Measurements from ENCODE around the gene CYCS. TPM values are rescaled to one million over a fixed set of nuclear protein-coding genes. Genes with fewer than 3 reads are reported as not detected.

The CYCS gene
- total RNA-seq, result 107 TPM

DNA sequence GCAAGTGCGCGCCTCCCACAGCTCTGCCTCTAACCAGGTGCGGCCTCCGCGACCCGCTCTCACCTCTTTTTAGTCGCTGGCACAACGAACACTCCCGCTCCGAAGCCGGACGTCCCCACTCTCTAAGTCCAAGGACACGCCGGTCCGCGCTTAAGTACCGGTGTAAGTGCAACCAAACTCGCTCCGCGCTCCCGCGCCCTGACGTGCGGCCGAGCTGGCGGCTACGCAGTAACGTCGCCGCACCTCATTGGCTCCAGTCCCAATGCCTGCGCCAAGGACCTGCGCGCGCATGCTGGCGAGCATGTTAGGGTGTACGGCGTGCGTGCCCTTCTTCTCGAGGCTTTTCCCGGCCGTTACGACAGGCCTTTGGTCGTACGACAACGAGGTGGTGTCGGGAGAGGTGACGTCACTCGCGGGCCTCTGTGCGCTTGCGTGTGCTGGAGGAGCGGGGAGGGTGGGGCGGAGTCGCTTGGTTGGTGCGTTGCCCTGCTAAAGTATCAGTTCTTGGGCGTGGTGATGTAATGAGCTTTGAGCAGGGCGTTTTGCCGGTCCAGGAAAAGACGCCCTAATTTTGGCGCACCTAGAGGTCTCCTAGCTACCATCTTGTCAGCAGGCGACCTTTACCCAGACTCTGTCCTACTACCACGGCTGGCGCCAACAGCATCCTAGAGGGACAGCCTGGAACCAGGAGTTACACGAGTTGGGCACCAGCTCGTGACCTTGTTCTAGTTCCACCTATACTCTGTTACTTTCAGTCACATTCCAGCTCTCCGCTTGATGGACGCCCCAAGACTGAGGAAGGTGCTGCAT lies at the start of gene CYCS:
Gene CYCS (minus strand): TSS at position 124 of the 810 bp plus-strand sequence. CDS start 1,141 bp downstream, outside the sequence.
- peak; percentile 78 for FAIRE-seq

GRCh38 chr7:25173184-25173583 lies 48.1 kb upstream of the CYCS start:
- FAIRE-seq, result no peak
- no peak for DNase-seq (ENCODE audit: low spot score in 2 of 2)

More for the DNA sequence above, at the start of gene CYCS:
- DNase-seq (ENCODE audit: low spot score in 2 of 2), result peak; percentile 71 to 84

DNA sequence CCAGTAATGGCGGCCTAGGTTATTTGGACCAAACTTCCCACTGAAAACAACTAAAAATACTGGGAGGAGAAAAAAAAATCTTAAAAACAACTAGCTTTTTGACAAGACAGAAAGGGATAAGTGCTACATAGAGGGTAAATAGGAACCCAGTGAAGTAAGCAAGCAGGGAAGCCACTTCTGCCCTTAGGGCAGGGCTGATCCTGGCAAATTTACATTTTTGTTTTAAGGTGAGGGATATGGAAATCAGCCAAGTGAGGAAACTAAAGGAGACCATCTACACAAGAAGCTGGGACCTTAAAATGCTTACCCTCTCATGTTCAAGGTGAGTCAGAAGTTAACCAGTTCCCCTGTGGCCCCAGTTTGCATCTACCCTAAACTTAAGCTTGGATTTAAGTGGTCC lies 46.5 kb upstream of the CYCS start:
- DNase-seq (ENCODE audit: low spot score in 2 of 2) (no peak), FAIRE-seq (no peak)

DNA sequence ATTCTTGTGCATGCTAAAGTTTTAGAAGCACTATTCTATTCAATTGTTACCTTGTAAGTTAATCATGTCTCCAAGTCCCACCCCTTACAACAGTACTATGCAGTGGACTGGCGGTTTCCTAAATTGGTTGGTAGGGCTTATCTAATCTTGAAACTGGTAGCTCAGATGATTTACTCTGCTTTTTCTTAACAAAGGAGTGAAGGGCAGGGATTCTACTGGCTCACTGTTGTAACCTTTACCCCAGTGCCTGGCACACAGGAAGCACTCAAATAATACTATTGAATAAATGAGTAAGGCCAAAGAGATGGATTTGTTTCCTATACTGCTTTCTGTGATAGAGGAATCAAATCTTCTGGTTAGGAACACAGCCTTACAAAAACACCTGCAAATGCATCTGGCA lies 46.0 kb upstream of the CYCS start:
- FAIRE-seq, result no peak
- DNase-seq (ENCODE audit: low spot score in 2 of 2), result no peak

- DNase-seq (ENCODE audit: low spot score in 2 of 2), result no peak
- no peak for FAIRE-seq
Observed at GRCh38 chr7:25169683-25170082, 44.6 kb upstream of the CYCS start.

- FAIRE-seq, result no peak
- no peak for DNase-seq (ENCODE audit: low spot score in 2 of 2)
Observed at GRCh38 chr7:25168145-25168544, 43.1 kb upstream of the CYCS start.

DNA sequence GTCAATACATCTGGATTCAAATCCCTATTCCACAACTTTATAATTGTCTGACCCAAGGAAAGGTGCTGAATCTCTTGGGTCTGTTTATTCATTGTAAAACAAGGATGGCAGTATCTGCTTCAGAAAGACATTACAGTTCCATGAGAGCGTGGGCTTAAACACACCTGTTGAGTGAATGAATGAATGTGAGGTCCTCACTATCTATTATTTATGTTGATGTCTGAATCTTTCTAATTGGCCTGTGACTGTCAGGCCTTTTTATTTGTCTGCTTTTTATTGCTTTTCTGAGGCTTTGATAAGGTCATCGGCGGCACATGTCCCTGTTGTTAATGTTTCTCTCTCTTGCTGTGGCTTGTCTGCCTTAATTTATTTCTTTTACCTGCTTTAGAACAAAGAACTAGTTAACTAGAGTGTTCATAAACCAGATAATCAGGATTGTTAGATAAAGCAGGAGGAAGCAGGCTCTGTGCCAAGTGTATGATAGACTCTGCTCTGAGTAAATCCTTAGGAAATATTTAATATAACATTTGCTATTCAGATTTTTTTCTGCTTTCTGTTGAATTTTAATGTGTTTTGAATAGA lies 42.3 kb upstream of the CYCS start:
- FAIRE-seq (no peak), DNase-seq (ENCODE audit: low spot score in 2 of 2) (no peak)

DNA sequence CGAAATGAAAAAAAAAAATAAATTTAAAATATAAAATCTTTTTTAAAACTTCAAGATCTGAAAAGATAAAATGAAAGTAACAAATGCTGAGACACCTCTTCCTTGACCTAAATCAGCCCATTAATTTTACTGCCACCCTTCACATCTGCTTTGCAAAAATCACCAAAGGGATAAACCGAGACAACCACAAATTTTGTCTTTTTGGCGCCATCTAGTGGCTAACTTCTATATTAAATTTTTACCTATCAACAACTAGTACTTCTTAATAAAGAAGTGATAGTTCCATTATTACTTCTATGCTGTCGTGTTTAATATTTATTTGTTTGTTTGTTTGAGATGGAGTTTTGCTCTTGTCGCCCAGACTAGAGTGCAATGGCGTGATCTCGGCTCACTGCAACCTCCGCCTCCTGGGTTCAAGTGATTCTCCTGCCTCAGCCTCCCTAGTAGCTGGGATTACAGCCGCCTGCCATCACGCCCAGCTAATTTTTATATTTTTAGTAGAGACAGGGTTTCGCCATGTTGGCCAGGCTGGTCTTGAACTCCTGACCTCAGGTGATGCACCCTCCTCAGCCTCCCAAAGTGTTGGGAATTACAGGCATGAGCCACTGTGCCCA lies 35.0 kb upstream of the CYCS start:
- DNase-seq (ENCODE audit: low spot score in 2 of 2) (peak in 1 of 2 donors; percentile 34), FAIRE-seq (peak; percentile 90)

DNA sequence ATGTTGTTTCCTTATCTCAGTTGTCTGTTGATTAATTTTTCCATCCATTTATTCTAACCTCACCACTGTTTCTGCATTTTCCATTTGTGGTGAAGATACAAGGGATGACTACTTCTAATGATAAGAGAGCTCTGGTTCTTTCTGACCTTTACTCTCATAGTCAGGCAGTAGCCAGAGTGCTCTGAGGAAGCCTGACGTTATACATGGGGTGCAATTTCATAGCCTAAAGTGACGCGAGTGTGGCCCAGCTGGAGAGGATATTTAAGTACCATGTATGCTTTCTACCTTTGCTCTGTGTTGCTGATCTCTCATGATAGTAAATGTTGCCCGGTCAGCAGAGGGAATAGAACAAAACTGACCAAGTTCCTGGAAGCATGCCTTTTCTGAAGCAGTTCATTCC lies 33.9 kb upstream of the CYCS start:
- FAIRE-seq (no peak), DNase-seq (ENCODE audit: low spot score in 2 of 2) (no peak)

GRCh38 chr7:25151773-25152172 lies 26.7 kb upstream of the CYCS start:
- DNase-seq (ENCODE audit: low spot score in 2 of 2) (no peak), FAIRE-seq (no peak)

- DNase-seq (ENCODE audit: low spot score in 2 of 2) (no peak), FAIRE-seq (no peak)
Observed at GRCh38 chr7:25149836-25150235, 24.8 kb upstream of the CYCS start.

GRCh38 chr7:25148772-25149575 lies 23.9 kb upstream of the CYCS start:
- DNase-seq (ENCODE audit: low spot score in 2 of 2) (no peak), FAIRE-seq (no peak)

DNA sequence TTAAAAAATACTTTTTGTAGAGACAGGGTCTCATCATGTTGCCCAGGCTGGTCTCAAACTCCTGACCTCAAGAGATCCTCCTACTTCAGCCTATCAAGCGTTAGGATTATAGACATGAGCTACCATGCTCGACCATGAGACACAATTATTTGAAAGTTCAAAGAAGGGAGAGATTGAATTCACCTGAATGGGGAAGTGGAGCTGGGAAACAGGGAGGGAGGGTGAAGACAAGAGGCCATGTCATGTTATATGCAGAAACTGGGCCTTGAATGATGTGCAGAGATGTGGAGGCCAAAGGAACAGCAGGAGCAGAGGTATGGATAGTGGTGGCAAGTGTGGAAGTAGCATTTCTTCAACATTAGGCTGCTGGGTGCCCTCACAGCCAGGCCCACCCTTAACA lies 18.7 kb upstream of the CYCS start:
- DNase-seq (ENCODE audit: low spot score in 2 of 2) (no peak), FAIRE-seq (no peak)

- no peak for FAIRE-seq
Observed at GRCh38 chr7:25139536-25139935, 14.5 kb upstream of the CYCS start.

DNA sequence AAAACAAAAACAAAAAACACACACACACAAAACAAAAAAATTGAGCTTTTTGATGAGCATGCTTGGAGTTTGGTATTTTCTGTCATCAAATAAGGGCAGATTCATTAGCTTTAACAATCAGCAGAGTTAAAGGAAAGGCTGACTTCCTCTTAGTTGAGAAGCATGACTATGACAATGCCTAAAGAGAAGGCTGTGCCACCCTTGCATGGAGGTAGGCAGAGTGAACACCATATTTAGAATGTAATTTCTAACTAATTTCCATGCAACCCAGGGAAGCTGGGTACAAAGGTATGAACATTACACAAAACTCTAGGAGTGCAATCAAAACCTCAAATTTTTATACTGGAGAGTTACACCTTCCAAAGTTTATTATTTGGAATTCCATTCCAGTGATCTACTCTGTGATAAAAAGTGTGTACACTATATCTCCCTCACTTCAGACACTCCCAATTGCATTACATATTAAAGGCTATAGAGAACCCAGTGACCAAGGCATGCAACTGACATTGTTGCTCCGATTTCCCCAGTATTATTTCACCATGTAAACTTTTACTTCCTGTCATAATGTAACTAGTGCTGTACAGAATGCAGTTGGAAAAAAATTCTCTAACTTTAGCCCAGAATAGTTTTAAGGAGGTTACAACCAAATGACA lies 9.4 kb upstream of the CYCS start:
- FAIRE-seq (no peak), DNase-seq (ENCODE audit: low spot score in 2 of 2) (no peak)

More at GRCh38 chr7:25139536-25139935, 14.5 kb upstream of the CYCS start:
- DNase-seq (ENCODE audit: low spot score in 2 of 2), result no peak

DNA sequence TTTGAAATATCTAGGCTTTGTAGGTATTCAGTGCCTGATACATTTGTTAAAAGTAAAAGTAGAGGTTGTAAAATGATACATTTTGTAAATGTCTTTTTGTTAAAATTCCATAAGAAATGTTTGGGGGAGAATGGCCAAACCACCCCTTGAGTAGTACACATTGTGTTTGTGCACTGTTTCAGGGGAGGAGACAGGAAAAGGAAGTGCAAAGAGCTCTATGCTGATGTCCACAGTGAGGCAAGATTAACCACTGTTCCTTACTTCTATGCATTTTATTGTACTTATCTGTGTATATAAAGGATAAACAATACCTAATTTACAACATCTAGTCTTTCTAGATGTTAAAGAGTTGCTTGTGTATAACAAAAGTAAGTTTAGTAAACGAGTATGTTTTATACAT lies 7.4 kb upstream of the CYCS start:
- FAIRE-seq, result no peak
- DNase-seq (ENCODE audit: low spot score in 2 of 2), result no peak

DNA sequence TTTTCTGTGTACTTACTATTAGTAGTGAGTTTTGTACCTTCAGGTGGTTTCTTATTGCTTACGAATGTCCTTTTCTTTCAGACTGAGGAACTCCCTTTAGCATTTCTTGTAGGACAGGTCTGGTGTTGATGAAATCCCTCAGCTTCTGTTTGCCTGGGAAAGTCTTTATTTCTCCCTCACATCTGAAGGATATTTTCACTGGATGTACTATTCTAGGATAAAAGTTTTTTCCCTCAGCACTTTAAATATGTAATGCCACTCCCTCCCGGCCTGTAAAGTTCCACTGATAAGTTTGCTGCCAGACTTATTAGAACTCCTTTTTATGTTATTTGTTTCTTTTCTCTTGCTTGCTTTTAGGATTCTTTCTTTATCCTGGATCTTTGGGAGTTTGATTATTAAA lies 1.7 kb upstream of the CYCS start:
- FAIRE-seq, result no peak
- no peak for DNase-seq (ENCODE audit: low spot score in 2 of 2)

DNA sequence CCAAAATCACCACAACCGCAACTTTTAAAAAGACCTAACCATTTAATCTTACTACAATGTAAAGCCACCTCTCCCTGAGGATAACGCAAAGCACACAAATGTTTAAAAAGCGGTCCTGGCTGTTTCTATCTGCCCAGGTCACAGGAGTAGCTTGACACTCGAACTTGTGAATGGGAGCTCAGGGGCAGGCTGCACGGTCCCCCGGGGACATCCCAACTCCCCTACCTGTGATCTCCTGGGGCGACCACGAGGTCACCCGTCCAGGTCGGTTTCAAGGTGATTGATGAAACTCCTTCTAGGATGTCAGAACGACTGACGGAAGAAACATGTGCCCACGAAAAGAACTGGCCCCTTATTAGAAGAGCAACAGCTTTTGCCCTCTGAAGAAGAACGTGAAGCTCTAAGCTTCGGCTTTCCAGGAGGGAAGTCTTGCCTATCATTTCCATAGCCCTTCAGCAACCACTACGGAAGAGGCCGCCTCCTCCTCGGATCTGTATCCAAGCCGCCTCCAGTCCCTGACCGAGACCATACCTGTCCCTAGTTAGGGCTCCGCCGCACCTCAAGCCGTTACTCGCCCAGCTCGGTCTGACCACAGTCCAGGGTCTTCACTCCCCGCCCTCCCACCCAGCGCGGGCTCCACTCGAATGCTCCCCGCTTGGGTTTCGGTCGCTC lies 459 bp downstream of the CYCS start:
- FAIRE-seq, result no peak
- no peak for DNase-seq (ENCODE audit: low spot score in 2 of 2)

DNA sequence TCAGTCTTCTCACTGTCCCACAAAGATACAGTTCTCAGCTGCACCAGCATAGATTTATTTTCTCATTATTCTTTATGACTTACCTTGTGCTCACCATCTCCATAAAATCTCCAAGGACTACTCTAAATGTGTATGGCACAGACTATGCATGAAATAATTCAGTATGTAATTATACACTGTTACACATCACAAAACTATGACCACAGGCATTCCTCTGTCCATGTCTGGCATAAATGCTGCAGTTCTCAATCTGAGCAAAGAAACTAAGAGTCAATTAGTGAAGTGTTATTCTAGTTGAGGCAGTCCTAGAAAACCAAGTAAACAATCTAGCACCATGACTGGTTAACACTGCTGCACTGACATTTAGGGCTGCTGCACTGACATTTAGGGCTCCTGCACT lies 2.7 kb downstream of the CYCS start:
- no peak for FAIRE-seq
- DNase-seq (ENCODE audit: low spot score in 2 of 2), result no peak

GRCh38 chr7:25121599-25121998 lies 3.5 kb downstream of the CYCS start:
- FAIRE-seq, result no peak
- no peak for DNase-seq (ENCODE audit: low spot score in 2 of 2)

All from frontal cortex (tissue), 4 donors.